LHCN-M2 (cell line): ENCODE results near the gene CNOT8. TPM values are rescaled to one million over a fixed set of nuclear protein-coding genes. Genes with fewer than 3 reads are reported as not detected.
"Not testable (repeated sequence)": the region's sequence is repeated elsewhere in the genome, so short reads cannot be mapped to it uniquely, and the experiment has no call there.

Experiments
- DNase-seq: peaks from one replicate; pipeline ENCODE4 v3.0.0-alpha.2; 2012; ENCODE audit warnings: low read depth
- total RNA-seq: library from RNA; depleted of rRNA; stranded (reverse); fragments of >200 nt; gene quantifications from 2 replicates; pipeline ENCODE4 v1.2.3, GENCODE V29; 2014

CNOT8 gene
- total RNA-seq, 1 experiment from 2014 or later, result 85.7 TPM

GRCh38 chr5:154863291-154864080, 5.1 kb downstream of the CNOT8 start:
- no peak for DNase-seq

GRCh38 chr5:154865466-154866184, 7.2 kb downstream of the CNOT8 start:
- DNase-seq, result no peak

GRCh38 chr5:154866841-154867240, 8.4 kb downstream of the CNOT8 start:
- no peak for DNase-seq

- DNase-seq, result peak; percentile 76
Measured at GRCh38 chr5:154868702-154869101, 10.3 kb downstream of the CNOT8 start.

GRCh38 chr5:154871734-154872133, 13.3 kb downstream of the CNOT8 start:
- no peak for DNase-seq

- no peak for DNase-seq
Measured at GRCh38 chr5:154873791-154874331, 15.4 kb downstream of the CNOT8 start.

- no peak for DNase-seq
Measured at GRCh38 chr5:154878642-154879335, 20.4 kb downstream of the CNOT8 start.

GRCh38 chr5:154881986-154882385, 23.6 kb downstream of the CNOT8 start:
- DNase-seq, result no peak

GRCh38 chr5:154884424-154884823, 26.0 kb downstream of the CNOT8 start:
- DNase-seq, result no peak

- no peak for DNase-seq
Measured at GRCh38 chr5:154885439-154885838, 27.0 kb downstream of the CNOT8 start.

- DNase-seq, result no peak
Measured at GRCh38 chr5:154892369-154892771, 33.9 kb downstream of the CNOT8 start.

- no peak for DNase-seq
Measured at GRCh38 chr5:154893381-154893780, 35.0 kb downstream of the CNOT8 start.

- DNase-seq, result no peak
Measured at GRCh38 chr5:154895606-154896561, 37.5 kb downstream of the CNOT8 start.

- DNase-seq, result no peak
Measured at GRCh38 chr5:154896562-154897165, 38.2 kb downstream of the CNOT8 start.

- no peak for DNase-seq
Measured at GRCh38 chr5:154898210-154898609, 39.8 kb downstream of the CNOT8 start.

- no peak for DNase-seq
Measured at GRCh38 chr5:154899151-154899816, 40.9 kb downstream of the CNOT8 start.

GRCh38 chr5:154900066-154900465, 41.6 kb downstream of the CNOT8 start:
- no peak for DNase-seq

GRCh38 chr5:154901276-154901675, 42.8 kb downstream of the CNOT8 start:
- DNase-seq, result peak; percentile 88

- DNase-seq, result peak; percentile 37
Measured at GRCh38 chr5:154901913-154902312, 43.5 kb downstream of the CNOT8 start.

- not testable (repeated sequence) for DNase-seq
Measured at GRCh38 chr5:154905601-154906000, 47.2 kb downstream of the CNOT8 start.
